Ishikawa (cell line): Measurements from ENCODE around the gene TIMP2.
A peak's percentile ranks its signal among the peaks of the same experiment; 100 is the strongest.

ENCODE experiments used
- CEBPB ChIP-seq: IDR thresholded peaks from 2 replicates; pipeline ENCODE4 v1.6.1; 2012
- CREB1 ChIP-seq: IDR thresholded peaks from 2 replicates; pipeline ENCODE4 v1.6.1; 2012; ENCODE audit warnings: low read depth
- EGR1 ChIP-seq: IDR thresholded peaks from 2 replicates; pipeline ENCODE4 v1.6.1; 2012
- EP300 ChIP-seq: IDR thresholded peaks from 2 replicates; pipeline ENCODE4 v1.6.1; 2012; ENCODE audit warnings: borderline replicate concordance
- FOXM1 ChIP-seq: IDR thresholded peaks from 2 replicates; pipeline ENCODE4 v1.6.1; 2012; ENCODE audit warnings: low read depth, borderline replicate concordance
- MAX ChIP-seq: IDR thresholded peaks from 2 replicates; pipeline ENCODE4 v1.6.1; 2012
- NFIC ChIP-seq: IDR thresholded peaks from 2 replicates; pipeline ENCODE4 v1.6.1; 2012
- RAD21 ChIP-seq: IDR thresholded peaks from 2 replicates; pipeline ENCODE4 v1.6.1; 2012; ENCODE audit warnings: low read depth
- REST ChIP-seq: IDR thresholded peaks from 2 replicates; pipeline ENCODE4 v1.6.1; 2012; ENCODE audit warnings: low read depth, mild to moderate bottlenecking
- TAF1 ChIP-seq: IDR thresholded peaks from 2 replicates; pipeline ENCODE4 v1.6.1; 2012; ENCODE audit warnings: low read depth, mild to moderate bottlenecking
- TCF12 ChIP-seq: IDR thresholded peaks from 2 replicates; pipeline ENCODE4 v1.6.1; 2012; ENCODE audit warnings: low read depth
- TEAD4 ChIP-seq: IDR thresholded peaks from 2 replicates; pipeline ENCODE4 v1.6.1; 2012
- USF1 ChIP-seq: IDR thresholded peaks from 2 replicates; pipeline ENCODE4 v1.6.1; 2012
- YY1 ChIP-seq: IDR thresholded peaks from 2 replicates; pipeline ENCODE4 v1.6.1; 2012; ENCODE audit warnings: low read depth
- ZBTB7A ChIP-seq: IDR thresholded peaks from 2 replicates; pipeline ENCODE4 v1.6.1; 2012; ENCODE audit warnings: low read depth

TIMP2 gene

GRCh38 chr17:78939615-78940014 is 14.4 kb upstream of the TIMP2 start:
- TF ChIP-seq EP300 (no peak), CEBPB (no peak), TEAD4 (no peak), FOXM1 (no peak), RAD21 (no peak)

- TF ChIP-seq CREB1 = no peak
- no peak for TF ChIP-seq ZBTB7A
- no peak for TF ChIP-seq EGR1
- no peak for TF ChIP-seq MAX
- no peak for TF ChIP-seq REST
- no peak for TF ChIP-seq EP300
- no peak for TF ChIP-seq FOXM1
- TF ChIP-seq YY1 = no peak
These were observed 12.4 kb upstream of the TIMP2 start for GRCh38 chr17:78937561-78937960.

GRCh38 chr17:78935419-78936323 is 10.5 kb upstream of the TIMP2 start:
- no peak for TF ChIP-seq RAD21
- no peak for TF ChIP-seq MAX
- TF ChIP-seq ZBTB7A = no peak

GRCh38 chr17:78934681-78935418 is 9.7 kb upstream of the TIMP2 start:
- no peak for TF ChIP-seq TAF1
- no peak for TF ChIP-seq CREB1
- no peak for TF ChIP-seq USF1
- TF ChIP-seq EGR1 = no peak
- no peak for TF ChIP-seq RAD21
- TF ChIP-seq MAX = no peak
- no peak for TF ChIP-seq YY1
- TF ChIP-seq FOXM1 = no peak
- TF ChIP-seq NFIC = no peak
- TF ChIP-seq CEBPB = no peak
- TF ChIP-seq REST = no peak
- no peak for TF ChIP-seq TCF12
- no peak for TF ChIP-seq TEAD4
- no peak for TF ChIP-seq ZBTB7A
- no peak for TF ChIP-seq EP300

GRCh38 chr17:78933959-78934568 is 8.9 kb upstream of the TIMP2 start:
- TF ChIP-seq USF1 (peak; percentile 72), NFIC (peak; percentile 91), TAF1 (no peak), RAD21 (peak; percentile 11), ZBTB7A (no peak), MAX (peak; percentile 79), EGR1 (peak; percentile 52; the same call in 1 of the 2 replicates), CREB1 (peak; percentile 86), EP300 (peak; percentile 83), CEBPB (no peak), REST (no peak), TCF12 (peak; percentile 94), TEAD4 (peak; percentile 64), YY1 (peak; percentile 69), FOXM1 (0 out of 2 replicates have a peak, but pooled peaks have one; percentile 27)
